ENCODE results near the gene TXNDC9. TPM values are rescaled to one million over a fixed set of nuclear protein-coding genes. Genes with fewer than 3 reads are reported as not detected.
A peak's percentile ranks its signal among the peaks of the same experiment; 100 is the strongest.
"Not testable (repeated sequence)": the region's sequence is repeated elsewhere in the genome, so short reads cannot be mapped to it uniquely, and the experiment has no call there.

TXNDC9 gene
- total and polyA plus RNA-seq, 12 donors = 13.0 to 26.7 (median 21.6) TPM

DNA sequence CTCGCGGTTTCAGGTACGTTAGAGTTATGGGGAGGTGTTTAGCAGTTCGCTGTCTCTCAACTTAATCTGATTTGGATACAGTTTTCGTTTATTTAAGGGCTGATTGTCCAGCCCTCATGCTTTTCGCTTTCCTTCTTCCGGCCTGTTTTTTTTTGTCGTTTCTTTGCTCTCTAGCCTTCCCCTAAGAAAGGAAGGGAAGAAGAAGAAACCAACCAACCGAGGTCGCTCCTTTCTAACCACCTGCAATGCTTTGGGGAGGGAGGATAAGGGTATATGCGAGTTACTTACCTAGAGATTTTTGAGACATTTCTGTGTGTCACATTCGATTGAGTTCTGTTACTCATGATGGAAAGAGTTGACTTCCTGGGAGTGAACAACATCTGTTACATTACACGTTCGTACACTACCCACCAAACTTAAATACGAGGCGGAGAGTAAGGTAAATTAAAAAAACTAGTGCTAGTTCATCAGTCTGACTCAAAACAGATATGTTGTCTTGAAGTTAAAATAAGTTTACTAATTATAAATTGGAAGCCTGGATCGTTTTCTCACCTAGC lies 2.0 kb upstream of the TXNDC9 start:
- no peaks in the 10 kb centered on the region for H3K27me3 ChIP-seq
- no peaks in the 10 kb centered on the region for H3K9me3 ChIP-seq
- H3K36me3 ChIP-seq = peaks cover 0 to 4% (median 0%) of the 10 kb centered on the region in 9 donors
- WGBS, 2 donors = 4% methylated on average over 17 of the region's 17 CpGs
- TF ChIP-seq, protein P1, sequence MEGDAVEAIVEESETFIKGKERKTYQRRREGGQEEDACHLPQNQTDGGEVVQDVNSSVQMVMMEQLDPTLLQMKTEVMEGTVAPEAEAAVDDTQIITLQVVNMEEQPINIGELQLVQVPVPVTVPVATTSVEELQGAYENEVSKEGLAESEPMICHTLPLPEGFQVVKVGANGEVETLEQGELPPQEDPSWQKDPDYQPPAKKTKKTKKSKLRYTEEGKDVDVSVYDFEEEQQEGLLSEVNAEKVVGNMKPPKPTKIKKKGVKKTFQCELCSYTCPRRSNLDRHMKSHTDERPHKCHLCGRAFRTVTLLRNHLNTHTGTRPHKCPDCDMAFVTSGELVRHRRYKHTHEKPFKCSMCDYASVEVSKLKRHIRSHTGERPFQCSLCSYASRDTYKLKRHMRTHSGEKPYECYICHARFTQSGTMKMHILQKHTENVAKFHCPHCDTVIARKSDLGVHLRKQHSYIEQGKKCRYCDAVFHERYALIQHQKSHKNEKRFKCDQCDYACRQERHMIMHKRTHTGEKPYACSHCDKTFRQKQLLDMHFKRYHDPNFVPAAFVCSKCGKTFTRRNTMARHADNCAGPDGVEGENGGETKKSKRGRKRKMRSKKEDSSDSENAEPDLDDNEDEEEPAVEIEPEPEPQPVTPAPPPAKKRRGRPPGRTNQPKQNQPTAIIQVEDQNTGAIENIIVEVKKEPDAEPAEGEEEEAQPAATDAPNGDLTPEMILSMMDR (IDR thresholded peaks at IDR 0.05) = no peak
- intact Hi-C loops (cut with DNase I) = loop anchor here in 6 of 10 donors (5.0 to 10.0 kb wide), 6 partner anchors 84 to 161 kb away; partner anchors contain the start of genes MITD1 (in 3 of the 6), MRPL30 (in 3 of the 6) and REV1 (in 1 of the 6)
- H3K27ac ChIP-seq = peak overlapping the region in 9 of 10 donors; percentile 75 to 98 (median 89)
- DNase-seq (no peak), ATAC-seq (no peak)
- H3K4me3 ChIP-seq = peak overlapping the region; percentile 55 to 100 (median 90)
- H3K4me1 ChIP-seq = peaks cover 3 to 57% (median 42%) of the 10 kb centered on the region in 9 donors

DNA sequence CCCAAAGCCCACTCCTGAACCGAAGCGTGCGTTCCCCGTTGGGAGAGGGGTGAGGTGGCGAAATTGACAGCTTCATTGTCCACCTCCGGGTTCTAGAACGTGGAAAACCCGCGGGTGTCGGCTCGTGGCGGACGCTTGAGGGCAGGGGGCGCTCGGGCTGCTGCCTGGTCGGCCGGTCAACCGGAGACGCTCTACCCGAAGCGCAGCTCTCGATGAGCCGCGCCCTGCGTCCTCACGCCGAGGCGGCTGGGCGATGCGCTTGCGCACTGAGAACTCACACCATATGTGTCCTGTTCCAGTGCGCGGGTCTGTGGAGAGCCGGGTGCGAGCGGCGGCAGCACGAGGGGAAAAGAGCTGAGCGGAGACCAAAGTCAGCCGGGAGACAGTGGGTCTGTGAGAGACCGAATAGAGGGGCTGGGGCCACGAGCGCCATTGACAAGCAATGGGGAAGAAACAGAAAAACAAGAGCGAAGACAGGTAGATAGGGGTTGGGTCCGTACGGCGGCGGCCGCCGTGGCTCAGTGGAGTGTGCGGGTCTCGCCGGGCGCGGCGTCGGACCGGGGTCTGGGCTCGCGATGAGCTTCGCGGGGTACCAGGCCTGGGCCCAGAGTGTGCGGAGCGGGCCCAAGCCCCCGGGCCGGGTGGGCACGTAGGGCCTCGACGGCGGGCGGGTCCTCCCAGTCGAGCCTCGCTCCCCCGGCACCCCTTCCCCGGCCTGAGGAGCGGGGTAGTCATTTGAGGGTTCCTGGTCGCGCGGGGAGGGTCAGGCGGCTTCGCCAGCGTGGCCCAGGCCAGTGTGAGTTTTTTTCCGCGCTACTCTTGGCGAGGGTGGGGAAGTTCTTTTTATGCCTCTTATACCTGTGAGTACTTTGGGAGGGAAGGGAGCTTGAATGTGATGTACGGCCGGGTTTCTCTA lies 1.2 kb upstream of the TXNDC9 start, which contains the start of gene EIF5B:
EIF5B (plus strand) TSS at position 277 of the 916 bp plus-strand sequence; CDS start at position 443, 166 bp downstream.
- H3K4me1 ChIP-seq = peaks cover 3 to 57% (median 42%) of the 10 kb centered on the region in 9 donors
- TF ChIP-seq, protein P1 (IDR thresholded peaks at IDR 0.05) = peak; percentile 40 to 89 (median 70)
- no peaks in the 10 kb centered on the region for H3K9me3 ChIP-seq
- peak within 1 kb of the TSS; percentile 55 to 98 (median 89) for H3K27ac ChIP-seq
- 0% methylated on average over 84 to 87 of the region's 87 CpGs for WGBS, 2 donors
- H3K4me3 ChIP-seq = peak within 1 kb of the TSS; percentile 66 to 100 (median 90)
- H3K36me3 ChIP-seq = peaks cover 0 to 11% (median 5%) of the 10 kb centered on the region in 9 donors
- peak; percentile 91 to 96 (median 94) for ATAC-seq
- intact Hi-C loops (cut with DNase I) = loop anchor here in 9 of 10 donors (1.0 to 10.0 kb wide), 10 partner anchors 51 to 160 kb away; partner anchors contain the start of genes MITD1 (in 7 of the 9), MRPL30 (in 7 of the 9) and REV1 (in 6 of the 9)
- H3K27me3 ChIP-seq = no peaks in the 10 kb centered on the region
- DNase-seq = peak; percentile 95 to 97

DNA sequence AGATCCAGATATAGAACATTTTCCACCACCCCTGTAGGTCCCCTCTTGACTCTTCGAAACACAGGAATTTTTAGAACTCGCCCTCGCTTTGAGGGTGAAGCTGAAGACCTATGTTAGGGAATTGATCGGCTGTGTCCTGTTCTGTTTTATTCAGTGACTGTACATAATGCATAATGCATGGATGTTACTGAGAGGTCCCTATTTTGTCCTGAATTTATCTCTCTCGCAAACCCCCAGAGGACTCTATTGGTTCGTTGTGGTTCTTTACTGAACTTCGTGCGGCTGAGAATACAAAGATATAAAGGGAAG lies 625 bp upstream of the TXNDC9 start:
- no peaks in the 10 kb centered on the region for H3K9me3 ChIP-seq
- intact Hi-C loops (cut with DNase I) = loop anchor here in 9 of 10 donors (1.0 to 10.0 kb wide), 11 partner anchors 52 to 159 kb away; partner anchors contain the start of genes MITD1 (in 8 of the 9), MRPL30 (in 8 of the 9) and REV1 (in 7 of the 9)
- peak overlapping the region; percentile 4 to 100 (median 90) for H3K4me3 ChIP-seq
- no peaks in the 10 kb centered on the region for H3K27me3 ChIP-seq
- peak overlapping the region; percentile 55 to 98 (median 89) for H3K27ac ChIP-seq
- DNase-seq = peak in 1 of 2 donors; percentile 7
- peak in 5 of 8 donors; percentile 0 to 1 (median 0) for ATAC-seq
- peaks cover 0 to 17% (median 11%) of the 10 kb centered on the region in 9 donors for H3K36me3 ChIP-seq
- H3K4me1 ChIP-seq = peaks cover 3 to 57% (median 42%) of the 10 kb centered on the region in 9 donors
- 0 to 1% methylated on average over 8 of the region's 8 CpGs for WGBS, 2 donors
- TF ChIP-seq, protein P1 (IDR thresholded peaks at IDR 0.05) = no peak

DNA sequence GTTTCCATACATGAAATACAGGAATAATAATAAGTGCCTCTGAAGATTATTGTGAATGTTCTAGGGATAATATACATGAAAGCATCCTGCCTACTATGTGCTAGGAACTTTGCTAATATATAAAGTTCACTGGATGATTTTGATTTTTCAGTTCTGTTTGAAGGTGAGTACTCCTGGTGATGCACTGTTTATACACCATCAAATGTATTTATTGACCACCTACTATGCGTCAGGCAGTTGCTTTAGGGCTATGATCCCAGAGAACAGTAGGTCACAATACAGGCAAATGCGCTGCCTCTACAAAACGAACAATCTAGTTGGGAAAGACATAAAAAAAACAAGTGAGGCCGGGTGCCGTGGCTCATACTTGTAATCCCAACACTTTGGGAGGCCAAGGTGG lies 10.7 kb downstream of the TXNDC9 start:
- peaks cover 0 to 2% (median 0%) of the 10 kb centered on the region in 9 donors for H3K4me1 ChIP-seq
- no peak overlapping the region for H3K4me3 ChIP-seq
- H3K9me3 ChIP-seq = no peaks in the 10 kb centered on the region
- DNase-seq (no peak), ATAC-seq (no peak)
- WGBS, 2 donors = 96 to 98% methylated on average over 5 of the region's 5 CpGs
- H3K27ac ChIP-seq = no peak overlapping the region
- H3K36me3 ChIP-seq = peaks cover 0 to 100% (median 64%) of the 10 kb centered on the region in 9 donors
- intact Hi-C loops (cut with DNase I) = no loop called here
- no peaks in the 10 kb centered on the region for H3K27me3 ChIP-seq
- TF ChIP-seq, protein P1 (IDR thresholded peaks at IDR 0.05) = no peak

DNA sequence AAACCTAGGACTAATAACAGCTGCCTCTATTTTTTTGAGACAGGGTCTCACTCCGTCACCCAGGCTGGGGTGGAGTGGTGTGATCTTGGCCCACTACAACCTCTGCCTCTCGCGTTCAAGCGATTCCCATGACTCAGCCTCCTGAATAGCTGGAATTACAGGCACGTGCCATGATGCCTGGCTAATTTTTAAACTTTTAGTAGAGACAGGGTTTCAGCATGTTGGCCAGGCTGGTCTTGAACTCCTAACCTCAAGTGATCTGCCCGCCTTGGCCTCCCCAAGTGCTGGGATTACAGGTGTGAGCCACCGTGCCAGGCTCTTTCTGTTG lies 18.3 kb downstream of the TXNDC9 start:
- ATAC-seq; intact Hi-C loops (cut with DNase I); H3K27me3 ChIP-seq; DNase-seq; H3K4me1 ChIP-seq; H3K4me3 ChIP-seq; H3K27ac ChIP-seq: not testable (repeated sequence)
- Histone ChIP-seq H3K9me3 (peaks cover 0 to 17% (median 0%) of the 10 kb centered on the region in 11 donors), H3K36me3 (peaks cover 0 to 67% (median 42%) of the 10 kb centered on the region in 9 donors)
- 97 to 98% methylated on average over 7 of the region's 7 CpGs for WGBS, 2 donors
